Activated T-helper 1 cell treated with anti-CD3 and anti-CD28 coated beads, Interleukin-12 subunit alpha, Interleukin-12 subunit beta, Interleukin-2, Interleukin-4 antibody, amounts not matched to agents 30 ng/mL and 10 ng/mL and 1 ng/mL, durations not matched to agents 14 hours and 24 hours and 36 hours (primary cell): ENCODE results near the gene CRADD. TPM values are rescaled to one million over a fixed set of nuclear protein-coding genes. Genes with fewer than 3 reads are reported as not detected.
"Not testable (repeated sequence)": the region's sequence is repeated elsewhere in the genome, so short reads cannot be mapped to it uniquely, and the experiment has no call there.

Source experiments
- DNase-seq: peaks from one replicate; pipeline ENCODE4 v3.0.0; 2021; ENCODE audit warnings: low spot score
- H3K27ac Mint-ChIP-seq: one replicate; pipeline ENCODE4 v1.8.0; 2021; ENCODE audit warnings: mild to moderate bottlenecking, mixed read lengths
- H3K27me3 Mint-ChIP-seq: one replicate; pipeline ENCODE4 v1.8.0; 2022; ENCODE audit warnings: mild to moderate bottlenecking, moderate library complexity, mixed read lengths; ENCODE audit not compliant: insufficient read depth
- H3K36me3 Mint-ChIP-seq: one replicate; pipeline ENCODE4 v1.8.0; 2021; ENCODE audit warnings: low read depth, mixed read lengths
- H3K4me1 Mint-ChIP-seq: one replicate; pipeline ENCODE4 v1.8.0; 2021; ENCODE audit warnings: low read depth, mixed read lengths
- H3K4me3 Mint-ChIP-seq: one replicate; pipeline ENCODE4 v1.8.0; 2021; ENCODE audit warnings: mild to moderate bottlenecking, moderate library complexity, mixed read lengths
- H3K9me3 Mint-ChIP-seq: one replicate; pipeline ENCODE4 v1.8.0; 2021; ENCODE audit warnings: mixed read lengths
- intact Hi-C: fragments of 100-400 bp; cut with micrococcal nuclease; formaldehyde crosslinking; loops from one replicate; pipeline ENCODE4 v1.15.1; 2024
- total RNA-seq: library from RNA; stranded (reverse); gene quantifications from 2 replicates; pipeline ENCODE4 v1.2.3, GENCODE V29; 2022

The CRADD gene
- total RNA-seq, 1 donor from 2014 or later = 11.2 TPM

- H3K4me1 Mint-ChIP-seq = peaks cover 44% of the 10 kb centered on the region
- intact Hi-C loops = no loop called here
- no peak overlapping the region for H3K4me3 Mint-ChIP-seq
- H3K36me3 Mint-ChIP-seq = peaks cover 9% of the 10 kb centered on the region
- H3K9me3 Mint-ChIP-seq = peaks cover 7% of the 10 kb centered on the region
- no peaks in the 10 kb centered on the region for H3K27me3 Mint-ChIP-seq
- DNase-seq = no peak
- H3K27ac Mint-ChIP-seq = no peak overlapping the region
Measured at GRCh38 chr12:93857991-93858447, 180.8 kb downstream of the CRADD start.

- H3K4me3 Mint-ChIP-seq = no peak overlapping the region
- peaks cover 27% of the 10 kb centered on the region for H3K9me3 Mint-ChIP-seq
- intact Hi-C loops = no loop called here
- peak overlapping the region; percentile 43 for H3K27ac Mint-ChIP-seq
- peaks cover 30% of the 10 kb centered on the region for H3K4me1 Mint-ChIP-seq
- DNase-seq = no peak
- H3K36me3 Mint-ChIP-seq = peaks cover 3% of the 10 kb centered on the region
- no peaks in the 10 kb centered on the region for H3K27me3 Mint-ChIP-seq
Measured at GRCh38 chr12:93860668-93861373, 183.6 kb downstream of the CRADD start.

- peaks cover 19% of the 10 kb centered on the region for H3K4me1 Mint-ChIP-seq
- H3K36me3 Mint-ChIP-seq = peaks cover 7% of the 10 kb centered on the region
- no peaks in the 10 kb centered on the region for H3K27me3 Mint-ChIP-seq
- intact Hi-C loops = no loop called here
- DNase-seq = no peak
- peaks cover 36% of the 10 kb centered on the region for H3K9me3 Mint-ChIP-seq
- no peak overlapping the region for H3K27ac Mint-ChIP-seq
- H3K4me3 Mint-ChIP-seq = no peak overlapping the region
Measured at GRCh38 chr12:93862424-93862823, 185.2 kb downstream of the CRADD start.

GRCh38 chr12:93865751-93866150 lies 188.6 kb downstream of the CRADD start:
- DNase-seq = no peak
- Mint-ChIP-seq H3K27ac (no peak overlapping the region), H3K9me3 (peaks cover 57% of the 10 kb centered on the region), H3K27me3 (peaks cover 3% of the 10 kb centered on the region), H3K4me1 (peaks cover 13% of the 10 kb centered on the region), H3K4me3 (no peak overlapping the region), H3K36me3 (peaks cover 13% of the 10 kb centered on the region)
- intact Hi-C loops = no loop called here

- Mint-ChIP-seq H3K9me3 (peaks cover 71% of the 10 kb centered on the region), H3K4me1 (no peaks in the 10 kb centered on the region), H3K27me3 (peaks cover 3% of the 10 kb centered on the region), H3K4me3 (no peak overlapping the region), H3K27ac (no peak overlapping the region), H3K36me3 (peaks cover 16% of the 10 kb centered on the region)
- DNase-seq = no peak
- intact Hi-C loops = no loop called here
Measured at GRCh38 chr12:93868771-93869170, 191.6 kb downstream of the CRADD start.

GRCh38 chr12:93870020-93870795 lies 193.0 kb downstream of the CRADD start:
- DNase-seq = no peak
- intact Hi-C loops = no loop called here
- Mint-ChIP-seq H3K4me3 (no peak overlapping the region), H3K9me3 (peaks cover 72% of the 10 kb centered on the region), H3K36me3 (peaks cover 20% of the 10 kb centered on the region), H3K27me3 (peaks cover 3% of the 10 kb centered on the region), H3K27ac (no peak overlapping the region), H3K4me1 (no peaks in the 10 kb centered on the region)

GRCh38 chr12:93871566-93871965 lies 194.4 kb downstream of the CRADD start:
- H3K4me3 Mint-ChIP-seq, H3K27ac Mint-ChIP-seq, intact Hi-C loops, H3K27me3 Mint-ChIP-seq, H3K4me1 Mint-ChIP-seq, DNase-seq: not testable (repeated sequence)
- H3K9me3 Mint-ChIP-seq = peaks cover 74% of the 10 kb centered on the region
- peaks cover 23% of the 10 kb centered on the region for H3K36me3 Mint-ChIP-seq

GRCh38 chr12:93873561-93873960 lies 196.4 kb downstream of the CRADD start:
- intact Hi-C loops = no loop called here

GRCh38 chr12:93875157-93875556 lies 198.0 kb downstream of the CRADD start:
- intact Hi-C loops = no loop called here
- peaks cover 11% of the 10 kb centered on the region for H3K4me1 Mint-ChIP-seq
- DNase-seq = no peak
- H3K4me3 Mint-ChIP-seq = no peak overlapping the region
- H3K27ac Mint-ChIP-seq = no peak overlapping the region
- peaks cover 58% of the 10 kb centered on the region for H3K9me3 Mint-ChIP-seq
- H3K27me3 Mint-ChIP-seq = no peaks in the 10 kb centered on the region
- H3K36me3 Mint-ChIP-seq = peaks cover 27% of the 10 kb centered on the region

More at GRCh38 chr12:93873561-93873960, 196.4 kb downstream of the CRADD start:
- no peak overlapping the region for H3K27ac Mint-ChIP-seq
- no peaks in the 10 kb centered on the region for H3K4me1 Mint-ChIP-seq
- peaks cover 24% of the 10 kb centered on the region for H3K36me3 Mint-ChIP-seq
- peaks cover 3% of the 10 kb centered on the region for H3K27me3 Mint-ChIP-seq
- DNase-seq = no peak
- peaks cover 70% of the 10 kb centered on the region for H3K9me3 Mint-ChIP-seq
- no peak overlapping the region for H3K4me3 Mint-ChIP-seq

GRCh38 chr12:93876360-93876759 lies 199.2 kb downstream of the CRADD start:
- no peaks in the 10 kb centered on the region for H3K27me3 Mint-ChIP-seq
- H3K4me1 Mint-ChIP-seq = peaks cover 23% of the 10 kb centered on the region
- H3K27ac Mint-ChIP-seq = no peak overlapping the region
- no peak for DNase-seq
- H3K36me3 Mint-ChIP-seq = peaks cover 30% of the 10 kb centered on the region
- peaks cover 61% of the 10 kb centered on the region for H3K9me3 Mint-ChIP-seq
- H3K4me3 Mint-ChIP-seq = no peak overlapping the region
- intact Hi-C loops = no loop called here

DNA sequence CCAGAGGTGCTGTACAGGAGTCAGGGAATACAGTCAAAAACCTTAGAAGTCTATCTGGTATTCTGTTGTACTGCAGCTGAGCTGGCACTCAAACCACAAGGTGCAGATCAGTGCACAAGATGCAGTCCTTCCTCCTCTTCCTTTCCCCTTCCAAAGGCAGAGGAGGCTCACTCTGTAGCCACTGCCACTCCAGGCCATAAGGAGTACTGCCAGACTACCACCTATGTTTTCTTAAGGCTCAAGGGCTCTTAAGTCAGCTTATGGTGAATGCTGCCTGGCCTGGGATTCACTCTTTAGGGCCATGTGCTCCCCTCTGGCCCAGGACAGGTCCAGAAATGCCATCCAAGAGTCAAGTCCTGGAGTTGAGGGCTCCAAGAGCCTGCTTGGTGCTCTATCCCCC lies 200.3 kb downstream of the CRADD start:
- Mint-ChIP-seq H3K36me3 (peaks cover 26% of the 10 kb centered on the region), H3K27me3 (no peaks in the 10 kb centered on the region), H3K4me1 (peaks cover 29% of the 10 kb centered on the region), H3K27ac (no peak overlapping the region), H3K9me3 (peaks cover 51% of the 10 kb centered on the region), H3K4me3 (no peak overlapping the region)
- DNase-seq = no peak
- intact Hi-C loops = no loop called here

DNA sequence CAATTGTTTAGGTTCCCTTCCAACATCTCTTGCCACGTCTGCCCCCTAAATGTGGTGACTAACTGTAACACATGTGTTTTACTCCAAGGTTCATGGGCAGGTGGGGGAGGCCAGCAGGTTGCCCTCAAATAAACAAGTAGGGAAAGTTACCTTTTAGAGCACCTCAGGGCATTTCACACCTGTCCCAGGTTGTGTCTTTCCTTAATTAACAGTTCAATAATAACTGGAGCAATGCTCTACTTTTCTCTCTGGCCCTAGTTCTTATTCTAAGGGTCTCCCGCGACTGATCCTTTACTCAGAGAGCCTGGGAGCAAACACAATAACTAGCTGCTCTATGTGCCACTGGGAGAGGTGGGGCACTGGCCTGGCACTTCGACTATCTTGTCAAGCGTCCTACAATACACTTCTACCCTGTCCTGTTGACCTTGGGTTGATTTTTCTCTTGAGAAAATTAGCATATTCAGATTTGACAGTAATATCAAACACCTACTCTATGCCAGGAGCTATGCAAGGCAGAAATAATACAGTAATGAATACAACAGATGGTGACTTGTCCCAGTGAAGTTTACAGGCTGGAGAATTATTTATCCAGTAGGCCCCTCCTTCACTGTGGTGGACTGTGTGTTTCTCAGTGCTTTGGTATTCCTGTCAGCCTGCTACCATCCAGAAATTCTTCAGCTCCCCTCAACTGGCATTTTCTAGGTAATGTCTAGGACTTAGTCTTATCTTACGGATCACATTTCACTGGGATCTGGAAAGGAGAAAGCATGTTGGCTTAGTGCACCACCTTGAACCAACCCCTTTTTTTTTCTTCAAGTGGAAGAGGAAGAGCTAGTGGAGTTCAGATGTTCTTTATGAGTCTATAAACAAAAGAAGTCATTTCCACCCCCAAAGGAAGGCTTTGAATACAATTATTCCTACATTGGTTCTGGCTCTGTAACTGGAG lies 202.6 kb downstream of the CRADD start:
- no peak for DNase-seq
- Mint-ChIP-seq H3K27me3 (no peaks in the 10 kb centered on the region), H3K9me3 (peaks cover 29% of the 10 kb centered on the region), H3K36me3 (peaks cover 22% of the 10 kb centered on the region), H3K4me3 (peak overlapping the region; percentile 23), H3K4me1 (peaks cover 35% of the 10 kb centered on the region), H3K27ac (peak overlapping the region; percentile 95)
- intact Hi-C loops = loop anchor here (1.0 to 10.0 kb wide), 2 partner anchors 104 to 205 kb away; partner anchors contain the start of gene CRADD
